NCI-H2081 (cell line): ENCODE data around the gene TRAIP.
"Not testable (repeated sequence)": the region's sequence is repeated elsewhere in the genome, so short reads cannot be mapped to it uniquely, and the experiment has no call there.

ENCODE experiments used
- DNase-seq, 2 experiments: peaks; one replicate each; lab custom pipeline; 2025; lab: John Stamatoyannopoulos, UW

Gene TRAIP

GRCh38 chr3:49791571-49791970, 64.8 kb downstream of the TRAIP start:
- DNase-seq = no peak

GRCh38 chr3:49790626-49791411, 65.5 kb downstream of the TRAIP start:
- DNase-seq = no peak

GRCh38 chr3:49788056-49788455, 68.3 kb downstream of the TRAIP start:
- no peak for DNase-seq

DNA sequence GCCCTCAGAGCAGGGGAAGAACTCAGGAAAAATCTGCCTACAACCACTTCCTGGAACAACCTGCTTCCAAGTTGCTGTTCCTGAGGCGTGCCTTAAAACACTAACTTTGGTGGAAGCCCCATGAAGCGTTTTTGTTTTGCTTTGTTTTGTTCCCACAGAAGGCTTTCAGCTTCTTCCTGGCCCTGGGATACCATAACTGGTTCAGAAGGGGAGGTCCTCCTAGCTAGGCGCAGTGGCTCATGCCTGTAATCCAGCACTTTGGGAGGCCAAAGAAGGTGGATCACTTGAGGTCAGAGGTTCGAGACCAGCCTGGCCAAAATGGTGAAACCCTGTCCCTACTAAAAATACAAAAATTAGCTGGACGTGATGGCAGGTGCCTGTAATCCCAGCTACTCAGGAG, 68.8 kb downstream of the TRAIP start:
- no peak for DNase-seq

DNA sequence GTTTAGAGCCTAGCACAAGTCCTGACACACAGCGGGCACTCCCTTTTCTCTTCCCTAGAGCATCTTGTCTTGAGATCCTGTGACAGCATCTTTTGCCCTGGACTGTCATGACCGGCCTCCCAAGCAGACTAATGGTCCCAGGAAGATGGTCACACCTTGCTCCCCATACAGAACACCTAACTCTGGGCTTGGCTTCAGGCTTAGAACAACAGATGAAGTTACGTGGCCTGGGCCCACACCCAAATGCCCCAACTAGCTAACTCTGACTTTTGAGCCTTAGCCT, 69.2 kb downstream of the TRAIP start:
- no peak for DNase-seq

DNA sequence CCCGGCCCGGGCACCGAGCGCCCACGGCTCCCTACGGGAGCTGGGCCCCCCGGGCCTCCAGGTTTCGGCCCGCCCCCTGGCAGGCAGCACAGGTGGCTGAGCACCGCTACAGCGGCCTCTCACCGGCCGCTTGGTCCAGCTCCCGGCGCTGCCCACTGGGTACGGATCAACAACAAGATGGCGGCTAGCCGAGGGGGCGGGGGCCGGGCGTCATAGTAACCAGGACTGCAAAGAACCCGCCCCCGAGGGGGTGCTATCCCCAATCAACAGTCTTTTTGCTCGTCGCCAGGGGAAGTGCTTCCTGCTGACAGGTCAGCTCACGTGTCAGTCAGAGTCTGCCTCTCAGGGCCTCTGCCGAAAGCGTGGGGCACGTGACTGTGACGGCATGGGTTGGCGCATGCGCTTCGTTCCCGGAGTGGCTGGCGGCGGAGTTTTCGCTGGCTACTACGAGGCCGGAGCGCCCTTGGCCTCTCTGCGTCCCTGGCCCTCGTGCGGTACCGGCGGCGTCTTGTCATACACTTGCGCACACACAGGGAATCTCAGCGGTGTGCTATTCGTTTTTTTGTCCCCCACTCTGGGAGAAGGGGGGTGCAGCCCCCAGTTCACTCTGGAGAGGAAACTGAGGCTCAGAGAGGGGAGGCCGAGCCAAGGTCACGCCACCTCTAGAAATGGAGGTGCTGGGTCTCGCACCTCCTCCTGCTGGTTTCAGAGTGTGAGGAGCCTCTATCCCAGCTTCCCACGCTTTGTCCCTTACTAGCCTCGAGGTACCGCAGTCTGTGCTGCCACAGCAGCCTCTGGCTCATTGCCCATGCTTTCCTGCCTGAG, 69.8 kb downstream of the TRAIP start, which contains the start of gene IP6K1:
TSS of gene IP6K1 (minus strand) at position 186 of the 825 bp plus-strand sequence. CDS start 38,502 bp downstream, outside the sequence.
- peak; percentile 98 to 99 for DNase-seq

DNA sequence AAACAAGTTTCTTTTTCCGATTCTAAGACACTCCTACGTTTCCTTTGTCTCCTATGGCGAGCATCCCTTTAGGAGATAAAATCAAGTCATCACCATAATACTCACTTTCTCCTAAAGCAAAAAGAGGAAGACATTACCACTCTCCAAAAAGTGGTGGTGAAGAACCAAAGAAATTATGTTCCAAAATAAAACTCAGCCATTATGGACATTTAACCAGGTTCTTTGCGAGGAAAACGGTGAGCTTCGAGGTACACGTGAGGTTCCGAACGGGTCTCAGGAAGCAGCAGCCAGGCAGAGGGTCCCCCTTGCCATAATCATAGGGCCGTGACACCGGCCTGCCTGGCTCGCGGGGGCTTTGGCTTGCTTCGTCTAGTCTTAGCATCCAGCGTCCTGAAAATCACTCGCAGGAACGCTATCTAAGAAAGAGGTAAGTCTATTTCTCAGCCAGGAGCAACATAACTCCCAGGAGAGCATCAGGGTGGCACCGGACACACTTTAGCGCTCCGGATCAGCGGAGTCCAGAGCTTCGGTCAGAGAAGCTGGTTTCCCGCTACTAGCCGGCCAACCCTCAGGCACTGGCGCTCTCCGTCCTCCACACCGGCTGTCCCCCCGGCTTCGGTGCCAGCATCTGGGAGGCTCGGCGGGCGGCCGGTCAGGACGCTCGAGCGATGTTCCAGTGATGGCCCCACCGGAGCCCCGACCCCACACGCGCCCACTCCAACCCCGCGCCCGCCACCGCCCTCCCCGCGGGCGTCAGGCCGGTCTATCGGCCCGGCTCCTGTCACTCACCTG, 70.6 kb downstream of the TRAIP start:
- DNase-seq = peak in 1 of 2 experiments; percentile 5

DNA sequence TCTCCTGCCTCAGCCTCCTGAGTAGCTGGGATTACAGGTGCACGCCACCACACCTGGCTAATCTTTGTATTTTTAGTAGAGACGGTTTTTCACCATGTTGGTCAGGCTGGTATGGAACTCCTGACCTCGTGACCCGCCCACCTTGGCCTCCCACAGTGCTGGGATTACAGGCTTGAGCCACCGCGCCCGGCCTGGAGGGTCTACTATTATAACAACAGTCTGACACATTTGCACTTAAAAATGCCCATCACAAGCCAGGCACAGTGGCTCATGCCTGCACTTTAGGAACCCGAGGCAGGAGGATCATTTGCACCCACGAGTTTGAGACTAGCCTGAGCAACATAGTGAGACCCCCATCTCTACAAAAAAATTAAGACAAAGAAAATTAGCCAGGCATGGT, 74.1 kb downstream of the TRAIP start:
- DNase-seq = not testable (repeated sequence)

DNA sequence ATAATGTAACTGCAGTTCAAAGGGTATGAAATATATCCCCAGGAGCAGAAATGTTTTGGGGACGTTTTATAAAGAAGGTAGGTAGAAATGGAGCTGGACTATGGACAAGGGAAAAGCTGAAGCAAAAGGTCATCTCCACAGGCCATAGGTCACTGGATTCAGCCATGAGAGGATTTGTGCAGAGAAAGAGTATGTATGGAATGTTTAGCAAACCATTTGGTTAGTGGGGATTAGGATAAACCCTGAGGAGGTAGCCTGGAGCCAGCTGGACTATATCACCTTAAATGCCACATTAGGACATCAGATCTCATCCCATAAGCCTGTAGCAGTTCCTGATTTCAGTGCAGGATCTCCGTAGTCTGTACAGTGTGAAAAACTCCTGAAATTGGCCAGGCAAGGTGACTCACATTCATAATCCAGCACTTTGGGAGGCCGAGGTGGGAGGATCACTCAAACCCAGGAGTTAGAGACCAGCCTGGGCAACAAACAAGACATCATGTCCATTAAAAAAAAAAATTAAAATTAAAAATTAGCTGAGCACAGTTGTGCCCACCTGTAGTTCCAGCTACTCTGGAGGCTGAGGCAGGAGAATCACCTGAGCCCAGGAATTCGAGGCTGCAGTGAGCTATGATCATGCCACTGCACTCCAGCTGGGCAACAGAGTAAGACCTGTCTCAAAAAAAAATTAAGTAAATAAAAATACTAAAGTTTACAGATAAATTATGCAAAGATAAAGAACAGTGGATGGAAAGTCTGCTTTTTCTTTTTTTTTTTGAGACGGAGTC, 74.8 kb downstream of the TRAIP start:
- no peak for DNase-seq

DNA sequence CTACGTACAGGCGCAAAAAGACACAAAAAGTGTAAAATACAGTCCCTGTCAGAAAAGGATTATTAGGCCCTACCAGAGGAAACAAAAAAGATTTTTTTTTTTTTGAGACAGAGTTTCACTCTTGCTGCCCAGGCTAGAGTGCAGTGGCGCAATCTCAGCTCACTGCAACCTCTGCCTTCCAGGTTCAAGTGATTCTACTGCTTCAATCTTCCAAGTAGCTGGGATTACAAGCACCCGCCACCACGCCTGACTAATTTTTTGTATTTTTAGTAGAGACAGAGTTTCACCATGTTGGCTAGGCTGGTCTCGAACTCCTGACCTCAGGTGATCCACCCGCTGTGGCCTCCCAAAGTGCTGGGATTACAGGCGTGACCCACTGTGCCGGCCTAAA, 75.4 kb downstream of the TRAIP start:
- not testable (repeated sequence) for DNase-seq

DNA sequence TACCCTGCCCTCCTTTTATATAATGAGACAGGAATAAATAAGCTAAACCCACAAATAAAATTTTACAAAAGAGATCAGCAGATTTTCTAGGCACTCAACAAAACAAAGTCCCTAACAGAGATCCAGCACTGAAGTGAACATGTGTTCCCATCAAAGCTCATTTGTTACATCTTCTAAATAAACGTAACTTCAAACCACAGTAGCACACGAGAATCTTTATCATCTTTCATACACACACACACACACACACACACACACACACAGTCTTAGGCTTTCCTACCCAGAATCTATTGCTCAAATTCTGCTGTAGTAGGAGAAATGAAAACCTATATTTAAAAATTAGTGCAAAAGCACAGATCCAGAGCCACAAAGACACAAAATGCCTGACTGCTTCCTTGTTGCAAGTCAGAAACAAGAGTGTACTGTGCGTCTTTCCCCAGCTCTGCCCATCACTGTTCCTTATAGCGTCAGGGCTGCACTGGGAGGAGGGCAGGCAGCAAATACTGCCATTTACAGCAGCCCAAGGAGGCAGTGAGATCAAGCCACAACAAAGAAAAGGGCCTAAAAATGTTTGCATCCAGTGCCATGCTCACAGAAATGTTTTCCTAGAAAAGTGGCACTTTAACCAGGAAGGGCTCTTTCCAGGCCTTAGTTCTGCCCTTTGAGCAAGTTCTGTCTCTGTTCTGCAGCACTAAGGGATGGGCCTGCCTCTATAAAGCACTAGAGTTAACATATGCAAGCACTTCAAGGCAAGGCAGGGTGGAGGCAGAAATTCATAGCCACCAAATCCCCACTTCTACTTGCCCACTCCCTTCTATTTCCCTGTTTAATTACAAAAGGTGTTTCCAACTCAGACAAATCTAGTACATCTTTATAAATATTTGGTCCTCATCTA, 76.0 kb downstream of the TRAIP start:
- no peak for DNase-seq

DNA sequence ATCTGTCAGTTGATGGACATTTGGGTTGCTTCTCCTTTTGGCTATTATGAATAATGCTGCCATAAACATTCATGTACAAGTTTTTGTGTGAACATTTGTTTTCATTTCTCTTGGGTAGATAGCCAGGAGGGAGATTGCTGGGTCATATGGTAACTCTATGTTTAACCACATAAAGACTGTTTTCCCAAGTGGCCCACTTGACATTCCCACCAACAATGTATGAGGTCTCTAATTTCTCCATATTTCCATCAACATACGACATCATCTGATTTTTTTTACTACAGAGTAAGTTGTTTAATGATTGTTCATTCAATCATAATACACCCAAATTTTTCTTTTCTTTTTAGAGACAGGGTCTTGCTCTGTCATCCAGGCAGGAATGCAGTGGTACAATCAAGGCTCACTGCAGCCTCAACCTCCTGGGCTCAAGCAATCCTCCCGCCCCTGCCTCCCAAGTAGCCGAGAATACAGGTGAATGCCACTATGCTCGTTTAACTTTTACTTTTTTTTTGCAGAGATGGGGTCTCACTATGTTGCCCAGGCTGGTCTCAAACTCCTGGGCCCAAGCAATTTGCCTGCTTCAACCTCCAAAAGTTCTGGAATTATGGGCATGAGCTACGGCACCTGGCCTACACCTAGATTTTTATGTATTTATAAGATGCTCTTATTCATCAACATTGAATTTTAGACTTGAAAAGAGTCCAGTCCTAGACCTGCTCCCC, 76.8 kb downstream of the TRAIP start:
- DNase-seq = no peak
